HepG2 (cell line): ENCODE data around the gene NUDT16. TPM values are rescaled to one million over a fixed set of nuclear protein-coding genes. Genes with fewer than 3 reads are reported as not detected.

Experiments
- ATAC-seq: fragments of 200-7000 bp; cut with Tn5 transposase; 3 replicates; pipeline ENCODE4 v1.9.1; 2020; ENCODE audit warnings: mild to moderate bottlenecking, moderate library complexity
- BruUV-seq: library from RNA; stranded (reverse); fragments of 400-500 nt; replicated peaks from 2 replicates; lab custom pipeline; 2021; lab: Mats Ljungman, UMichigan
- CTCF ChIA-PET: fragments of 300-600 bp; formaldehyde crosslinking; extraction: SDS; loops from one replicate; lab custom pipeline; 2021; ENCODE audit warnings: low total read pairs, inconsistent platforms, low intra/inter-chr PET ratio; lab: Yijun Ruan, JAX
- POLR2A ChIA-PET: fragments of 350-600 bp; sonication (Branson Sonifier 250); formaldehyde crosslinking; loops from one replicate; lab custom pipeline; 2020; ENCODE audit warnings: antibody characterized with exemption, inconsistent platforms; lab: Yijun Ruan, JAX
- DNase-seq: peaks from one replicate; pipeline ENCODE4 v3.0.0-alpha.2; 2015; ENCODE audit warnings: low spot score
- FAIRE-seq: peaks from 3 replicates; lab custom pipeline; 2011; peaks lifted over from hg19 to GRCh38; lab: Jason Lieb, UNC
- H2AFZ ChIP-seq: one replicate; pipeline ENCODE4 v1.6.1; 2011; ENCODE audit warnings: low read length, inconsistent platforms
- H3K27ac ChIP-seq: fragments of 300-600 bp; 3 replicates; pipeline ENCODE4 v1.8.0; 2011; ENCODE audit warnings: mixed run types, mild to moderate bottlenecking, mixed read lengths, low read length, inconsistent platforms; ENCODE audit not compliant: insufficient read depth; ENCODE audit errors: extremely low read length
- H3K27me3 ChIP-seq, 2 experiments: fragments of 200-600 bp in 1 of 2; 2 replicates in 1 of 2; 3 replicates in 1 of 2; pipeline versions ENCODE4 v1.6.0 to v1.8.0; 2011; ENCODE audit warnings: low read length in 2 of 2, mild to moderate bottlenecking in 2 of 2, moderate library complexity in 2 of 2, inconsistent platforms in 1 of 2; ENCODE audit not compliant: insufficient read depth in 2 of 2, control insufficient read depth in 1 of 2
- H3K36me3 ChIP-seq, 2 experiments: fragments of 200-600 bp in 1 of 2; replicated peaks in 1 of 2; 2 replicates in 1 of 2; 3 replicates in 1 of 2; pipeline versions ENCODE4 v1.5.1 to v1.8.0; 2011; ENCODE audit warnings: low read length in 2 of 2, inconsistent platforms in 1 of 2; ENCODE audit not compliant: insufficient read depth in 2 of 2, control insufficient read depth in 1 of 2
- H3K4me1 ChIP-seq: 2 replicates; pipeline ENCODE4 v1.5.1; 2012; ENCODE audit warnings: low read length, inconsistent platforms; ENCODE audit not compliant: insufficient read depth
- H3K4me2 ChIP-seq: 2 replicates; pipeline ENCODE4 v1.6.0; 2011; ENCODE audit warnings: low read depth, low read length, inconsistent platforms
- H3K4me3 ChIP-seq, 3 experiments: fragments of 200-600 bp in 1 of 3; sonication (generic), shearing (Covaris generic) in 1 of 3; replicated peaks in 1 of 3; 2 replicates each; pipeline ENCODE4 v1.5.1; 2011 to 2016; ENCODE audit warnings: low read length in 3 of 3, inconsistent platforms in 2 of 3, low read depth in 2 of 3, mild to moderate bottlenecking in 2 of 3, control low read depth in 1 of 3, mixed read lengths in 1 of 3; ENCODE audit not compliant: insufficient read depth in 1 of 3
- H3K79me2 ChIP-seq: one replicate; pipeline ENCODE4 v1.6.1; 2011; ENCODE audit warnings: low read length, inconsistent platforms; ENCODE audit not compliant: insufficient read depth
- H3K9ac ChIP-seq: 2 replicates; pipeline ENCODE4 v1.6.0; 2011; ENCODE audit warnings: mild to moderate bottlenecking, low read depth, low read length, inconsistent platforms; ENCODE audit not compliant: insufficient read depth
- H3K9me3 ChIP-seq: 2 replicates; pipeline ENCODE4 v1.5.1; 2012; ENCODE audit warnings: mild to moderate bottlenecking, low read length
- H4K20me1 ChIP-seq: 2 replicates; pipeline ENCODE4 v1.6.0; 2011; ENCODE audit warnings: inconsistent platforms, mild to moderate bottlenecking, low read length, moderate library complexity; ENCODE audit not compliant: insufficient read depth
- ARID3A ChIP-seq: IDR thresholded peaks from 2 replicates; pipeline ENCODE4 v1.6.1; 2012; ENCODE audit warnings: low read depth, low read length, improper control_type of control experiment
- BHLHE40 ChIP-seq: IDR thresholded peaks from 2 replicates; pipeline ENCODE4 v1.6.1; 2011; ENCODE audit warnings: low read length, improper control_type of control experiment
- TAF1 ChIP-seq: sonication (generic); formaldehyde crosslinking; IDR thresholded peaks from 2 replicates; pipeline ENCODE4 v1.4.0; 2020; ENCODE audit warnings: missing genetic modification reagents
- ZNF207 ChIP-seq: fragments of 450-650 bp; IDR thresholded peaks from 2 replicates; pipeline ENCODE4 v1.6.1; 2016; ENCODE audit warnings: antibody characterized with exemption, borderline replicate concordance
- ZNF33B ChIP-seq: sonication (generic); formaldehyde crosslinking; IDR thresholded peaks from 2 replicates; pipeline ENCODE4 v1.5.1; 2020; ENCODE audit warnings: mild to moderate bottlenecking, missing genetic modification reagents
- WGBS: methylation state at CpG from one replicate; pipeline ENCODE4 v1.1.6; 2017; ENCODE audit warnings: low lambda C conversion rate; 5-methylcytosine and 5-hydroxymethylcytosine counted together
- in situ Hi-C: cut with HindIII; loops from 2 replicates; pipeline ENCODE4 v1.10.0; 2017; ENCODE audit warnings: low pct_unique_long_range_greater_than_20kb; ENCODE audit not compliant: extremely low pct_ligation_motif_present
- intact Hi-C: fragments of 100-400 bp; cut with micrococcal nuclease; formaldehyde crosslinking; loops from one replicate; pipeline ENCODE4 v1.10.0; 2022; ENCODE audit not compliant: unreplicated experiment
- polyA plus RNA-seq, 8 experiments: library from polyadenylated mRNA; depleted of rRNA in 3 of 8; stranded (reverse) in 7 of 8; unstranded in 1 of 8; fragments of >200 nt; fragmentation: Illumina TruSeq in 4 of 8; extraction: Trizol in 4 of 8; gene quantifications; 2 replicates each; pipeline versions ENCODE4 v1.2.1 to v1.2.3, GENCODE V29; 2011 to 2016; ENCODE audit warnings: low read depth in 4 of 8, missing spikeins in 1 of 8, mixed read lengths in 1 of 8; ENCODE audit not compliant: insufficient read depth in 1 of 8
- total RNA-seq, 5 experiments: library from RNA; depleted of rRNA; stranded (reverse); fragments of >200 nt; fragmentation: Illumina TruSeq; extraction: Trizol; gene quantifications; 2 replicates each; pipeline ENCODE4 v1.2.3, GENCODE V29; 2016; ENCODE audit warnings: low read depth in 1 of 5
- TF ChIP-seq, protein P1 (sequence below): sonication (generic); formaldehyde crosslinking; IDR thresholded peaks from 2 replicates; pipeline ENCODE4 v1.9.0; 2021; ENCODE audit warnings: missing genetic modification reagents, mild to moderate bottlenecking, borderline replicate concordance
- TF ChIP-seq, protein P2 (sequence below): fragments of 450-650 bp; IDR thresholded peaks from 2 replicates; pipeline ENCODE4 v1.6.1; 2016

Gene NUDT16
- total and polyA plus RNA-seq, 2 of the 13 experiments (the other 11 are each of a cell fraction or from before 2014, with no cell fraction given), result 5.4 to 14.8 TPM

DNA sequence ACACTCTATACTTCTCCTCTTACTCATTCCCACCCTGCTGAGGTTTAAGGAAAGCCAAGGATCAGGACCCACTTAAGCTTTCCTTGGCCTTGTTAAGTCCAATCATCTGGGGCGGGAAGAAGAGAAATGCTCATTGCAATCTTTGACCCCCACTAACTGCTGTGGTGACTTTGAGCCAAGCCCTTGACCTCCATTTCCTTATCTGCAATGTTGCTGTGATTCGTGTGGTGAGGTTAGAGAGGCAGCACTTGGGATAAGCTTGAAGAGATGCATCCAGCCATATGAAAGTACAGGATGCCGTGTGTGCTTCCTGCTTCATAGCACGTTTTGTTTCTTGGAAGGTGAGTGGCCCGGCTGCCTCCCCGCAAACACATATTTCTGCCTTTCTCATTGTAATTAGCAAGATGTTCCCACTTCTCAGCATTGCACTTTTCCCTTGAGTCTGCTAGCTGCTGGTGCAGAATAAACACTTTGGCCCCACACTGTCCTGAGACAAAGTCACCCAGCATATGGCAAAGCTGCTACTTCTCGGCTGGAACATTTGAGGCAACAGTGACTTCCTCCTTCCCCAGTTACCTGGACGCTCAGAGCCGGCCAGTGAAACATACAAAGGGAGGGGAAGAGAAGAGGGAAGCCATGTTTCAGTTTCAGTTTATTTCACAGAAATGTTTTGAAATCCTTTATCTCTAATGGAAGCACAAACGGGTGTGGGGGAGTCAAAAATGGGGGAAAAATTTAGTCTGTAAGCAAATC is 10.5 kb upstream of the NUDT16 start:
- no peak overlapping the region for H2AFZ ChIP-seq
- intact Hi-C loops, result no loop called here
- H3K4me2 ChIP-seq, result no peak overlapping the region
- H3K4me1 ChIP-seq, result no peaks in the 10 kb centered on the region
- no peaks in the 10 kb centered on the region for H3K79me2 ChIP-seq
- in situ Hi-C loops, result no loop called here
- no peak overlapping the region for H3K27ac ChIP-seq
- no peaks in the 10 kb centered on the region for H4K20me1 ChIP-seq
- no peaks in the 10 kb centered on the region for H3K9me3 ChIP-seq
- ChIA-PET CTCF (no interaction called here), POLR2A (interaction anchor here (2.0 kb wide), 1 partner anchor 10 kb away, joined by 7 read pairs; the partner anchor contains the start of gene NUDT16)
- ATAC-seq (no peak), DNase-seq (no peak), FAIRE-seq (no peak)
- no peak overlapping the region for H3K9ac ChIP-seq
- 87% methylated on average over 9 of the region's 10 CpGs for whole genome bisulfite sequencing
- H3K4me3 ChIP-seq, result no peak overlapping the region
- no TSS peak for BruUV-seq
- TF ChIP-seq TAF1 (no peak), ARID3A (no peak)
- no peaks in the 10 kb centered on the region for H3K27me3 ChIP-seq
- H3K36me3 ChIP-seq, result no peaks in the 10 kb centered on the region; a peak in 1 of 5 replicates

- H3K4me2 ChIP-seq, result no peak overlapping the region
- no peak overlapping the region for H3K9ac ChIP-seq
- 100% methylated on average over 2 of the region's 2 CpGs for WGBS
- intact Hi-C loops (no loop called here), in situ Hi-C loops (no loop called here)
- FAIRE-seq (no peak), DNase-seq (no peak), ATAC-seq (no peak)
- H3K9me3 ChIP-seq, result no peaks in the 10 kb centered on the region
- no peaks in the 10 kb centered on the region; a peak in 1 of 5 replicates for H3K36me3 ChIP-seq
- BruUV-seq, result no TSS peak
- H3K4me1 ChIP-seq, result no peaks in the 10 kb centered on the region
- H4K20me1 ChIP-seq, result no peaks in the 10 kb centered on the region
- CTCF ChIA-PET, result no interaction called here
- POLR2A ChIA-PET, result interaction anchor here (2.0 kb wide), 1 partner anchor 10 kb away, joined by 7 read pairs; the partner anchor contains the start of gene NUDT16
- no peaks in the 10 kb centered on the region for H3K79me2 ChIP-seq
- no peak for TF ChIP-seq BHLHE40
- TF ChIP-seq, protein P1, sequence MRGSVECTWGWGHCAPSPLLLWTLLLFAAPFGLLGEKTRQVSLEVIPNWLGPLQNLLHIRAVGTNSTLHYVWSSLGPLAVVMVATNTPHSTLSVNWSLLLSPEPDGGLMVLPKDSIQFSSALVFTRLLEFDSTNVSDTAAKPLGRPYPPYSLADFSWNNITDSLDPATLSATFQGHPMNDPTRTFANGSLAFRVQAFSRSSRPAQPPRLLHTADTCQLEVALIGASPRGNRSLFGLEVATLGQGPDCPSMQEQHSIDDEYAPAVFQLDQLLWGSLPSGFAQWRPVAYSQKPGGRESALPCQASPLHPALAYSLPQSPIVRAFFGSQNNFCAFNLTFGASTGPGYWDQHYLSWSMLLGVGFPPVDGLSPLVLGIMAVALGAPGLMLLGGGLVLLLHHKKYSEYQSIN (CRISPR knock-in tag), result no peak
- TF ChIP-seq ZNF207, result no peak
- TF ChIP-seq, protein P2, sequence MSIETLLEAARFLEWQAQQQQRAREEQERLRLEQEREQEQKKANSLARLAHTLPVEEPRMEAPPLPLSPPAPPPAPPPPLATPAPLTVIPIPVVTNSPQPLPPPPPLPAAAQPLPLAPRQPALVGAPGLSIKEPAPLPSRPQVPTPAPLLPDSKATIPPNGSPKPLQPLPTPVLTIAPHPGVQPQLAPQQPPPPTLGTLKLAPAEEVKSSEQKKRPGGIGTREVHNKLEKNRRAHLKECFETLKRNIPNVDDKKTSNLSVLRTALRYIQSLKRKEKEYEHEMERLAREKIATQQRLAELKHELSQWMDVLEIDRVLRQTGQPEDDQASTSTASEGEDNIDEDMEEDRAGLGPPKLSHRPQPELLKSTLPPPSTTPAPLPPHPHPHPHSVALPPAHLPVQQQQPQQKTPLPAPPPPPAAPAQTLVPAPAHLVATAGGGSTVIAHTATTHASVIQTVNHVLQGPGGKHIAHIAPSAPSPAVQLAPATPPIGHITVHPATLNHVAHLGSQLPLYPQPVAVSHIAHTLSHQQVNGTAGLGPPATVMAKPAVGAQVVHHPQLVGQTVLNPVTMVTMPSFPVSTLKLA, result peak; percentile 42; the same call in 1 of the 2 replicates
- TF ChIP-seq ZNF33B (CRISPR knock-in tag), result no peak
- H3K27ac ChIP-seq, result no peak overlapping the region
- H2AFZ ChIP-seq, result no peak overlapping the region
- no peak overlapping the region for H3K4me3 ChIP-seq
- no peaks in the 10 kb centered on the region for H3K27me3 ChIP-seq
Measured at GRCh38 chr3:131371688-131372066, 9.9 kb upstream of the NUDT16 start.
